ENCODE results near the gene CPLANE2. TPM values are rescaled to one million over a fixed set of nuclear protein-coding genes. Genes with fewer than 3 reads are reported as not detected.
A peak's percentile ranks its signal among the peaks of the same experiment; 100 is the strongest.

CPLANE2 gene
- total RNA-seq, 4 donors from 2014 or later: 5.2 to 20.4 (median 12.7) TPM

GRCh38 chr1:16208270-16208987 lies 28.6 kb downstream of the CPLANE2 start:
- peaks cover 59% of the 10 kb centered on the region for H3K4me1 ChIP-seq
- 66% methylated on average over 8 of the region's 13 CpGs for WGBS
- H3K27ac ChIP-seq: peak overlapping the region; percentile 95
- DNase-seq (ENCODE audit: low spot score in 2 of 2): no peak
- TF ChIP-seq EP300 (IDR thresholded peaks at IDR 0.05): no peak
- no peaks in the 10 kb centered on the region for H3K27me3 ChIP-seq
- no peak overlapping the region for H3K4me3 ChIP-seq
- H3K9me3 ChIP-seq: no peaks in the 10 kb centered on the region
- peaks cover 14% of the 10 kb centered on the region for H3K36me3 ChIP-seq

GRCh38 chr1:16207318-16208269 lies 29.4 kb downstream of the CPLANE2 start:
- TF ChIP-seq POLR2AphosphoS5 (IDR thresholded peaks at IDR 0.05): no peak
- H3K27me3 ChIP-seq: no peaks in the 10 kb centered on the region
- H3K4me3 ChIP-seq: peak overlapping the region; percentile 58
- peaks cover 56% of the 10 kb centered on the region for H3K4me1 ChIP-seq
- H3K9me3 ChIP-seq: no peaks in the 10 kb centered on the region
- 16% methylated on average over 22 of the region's 51 CpGs for WGBS
- DNase-seq (ENCODE audit: low spot score in 2 of 2): no peak
- H3K27ac ChIP-seq: peak overlapping the region; percentile 95
- H3K36me3 ChIP-seq: peaks cover 22% of the 10 kb centered on the region

- H3K9me3 ChIP-seq: no peaks in the 10 kb centered on the region
- peak overlapping the region; percentile 58 for H3K4me3 ChIP-seq
- H3K27me3 ChIP-seq: no peaks in the 10 kb centered on the region
- under 1% methylated on average over 36 of the region's 87 CpGs for WGBS
- H3K4me1 ChIP-seq: peaks cover 51% of the 10 kb centered on the region
- peak; percentile 99 for DNase-seq (ENCODE audit: low spot score in 2 of 2)
- H3K27ac ChIP-seq: peak overlapping the region; percentile 95
- no peak for TF ChIP-seq EP300 (IDR thresholded peaks at IDR 0.05)
- TF ChIP-seq CTCF (IDR thresholded peaks at IDR 0.05): no peak
- no peak for TF ChIP-seq POLR2AphosphoS5 (IDR thresholded peaks at IDR 0.05)
- peak in 1 of 2 donors; percentile 23 for TF ChIP-seq POLR2A (IDR thresholded peaks at IDR 0.05)
- H3K36me3 ChIP-seq: peaks cover 29% of the 10 kb centered on the region
Measured at GRCh38 chr1:16206547-16207317, 30.3 kb downstream of the CPLANE2 start.

GRCh38 chr1:16205891-16206546 lies 31.0 kb downstream of the CPLANE2 start:
- DNase-seq (ENCODE audit: low spot score in 2 of 2): no peak
- peak overlapping the region; percentile 58 for H3K4me3 ChIP-seq
- no peak for TF ChIP-seq CTCF (IDR thresholded peaks at IDR 0.05)
- no peak for TF ChIP-seq POLR2AphosphoS5 (IDR thresholded peaks at IDR 0.05)
- no peak for TF ChIP-seq POLR2A (IDR thresholded peaks at IDR 0.05)
- TF ChIP-seq EP300 (IDR thresholded peaks at IDR 0.05): no peak
- peak overlapping the region; percentile 95 for H3K27ac ChIP-seq
- H3K4me1 ChIP-seq: peaks cover 45% of the 10 kb centered on the region
- 24% methylated on average over 14 of the region's 38 CpGs for WGBS
- H3K9me3 ChIP-seq: no peaks in the 10 kb centered on the region
- H3K27me3 ChIP-seq: no peaks in the 10 kb centered on the region
- H3K36me3 ChIP-seq: peaks cover 32% of the 10 kb centered on the region

GRCh38 chr1:16205334-16205671 lies 31.7 kb downstream of the CPLANE2 start:
- Histone ChIP-seq H3K27me3 (no peaks in the 10 kb centered on the region), H3K27ac (peak overlapping the region; percentile 95), H3K4me1 (peaks cover 40% of the 10 kb centered on the region), H3K9me3 (no peaks in the 10 kb centered on the region), H3K36me3 (peaks cover 36% of the 10 kb centered on the region), H3K4me3 (no peak overlapping the region)
- 96% methylated on average over 10 of the region's 11 CpGs for WGBS
- DNase-seq (ENCODE audit: low spot score in 2 of 2): no peak
- no peak for TF ChIP-seq CTCF (IDR thresholded peaks at IDR 0.05)
- no peak for TF ChIP-seq POLR2AphosphoS5 (IDR thresholded peaks at IDR 0.05)
- no peak for TF ChIP-seq EP300 (IDR thresholded peaks at IDR 0.05)
- TF ChIP-seq POLR2A (IDR thresholded peaks at IDR 0.05): no peak

Data from suprapubic skin (tissue), 4 donors.